Ovary (tissue), 3 donors: ENCODE data around the gene NANP.
"Not testable (repeated sequence)": the region's sequence is repeated elsewhere in the genome, so short reads cannot be mapped to it uniquely, and the experiment has no call there.

Source experiments
- EP300 ChIP-seq: sonication (generic); formaldehyde crosslinking; IDR thresholded peaks from one replicate; pipeline ENCODE4 v1.6.1; 2017; ENCODE audit warnings: antibody characterized with exemption
- TF ChIP-seq, protein P1 (sequence below), 3 donors: fragments of 450-650 bp in 2 of 3; fragments of 200-600 bp in 1 of 3; IDR thresholded peaks; one replicate each; pipeline versions ENCODE4 v1.5.1 to v1.8.0; 2016 to 2022; ENCODE audit warnings: antibody characterized with exemption in 3 of 3, mild to moderate bottlenecking in 1 of 3
- donor health status: DM: no; HTN: no; CAD: no.

DNA sequence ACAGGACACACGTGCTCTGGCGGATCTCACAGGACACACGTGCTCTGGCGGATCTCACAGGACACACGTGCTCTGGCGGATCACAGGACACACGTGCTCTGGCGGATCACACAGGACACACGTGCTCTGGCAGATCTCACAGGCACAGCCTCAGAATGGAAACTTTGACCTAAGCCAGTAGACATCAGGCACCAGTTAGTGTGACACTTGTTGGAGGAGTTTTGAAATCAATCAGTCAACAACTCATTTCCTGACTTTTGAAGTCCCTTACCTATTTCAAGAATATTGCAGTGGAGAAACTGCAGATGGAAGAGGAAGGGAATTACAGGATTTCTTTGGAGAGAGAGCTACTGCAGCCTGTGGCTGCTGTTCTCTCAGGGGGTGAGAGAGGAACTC is 20.9 kb downstream of the NANP start:
- TF ChIP-seq, protein P1, sequence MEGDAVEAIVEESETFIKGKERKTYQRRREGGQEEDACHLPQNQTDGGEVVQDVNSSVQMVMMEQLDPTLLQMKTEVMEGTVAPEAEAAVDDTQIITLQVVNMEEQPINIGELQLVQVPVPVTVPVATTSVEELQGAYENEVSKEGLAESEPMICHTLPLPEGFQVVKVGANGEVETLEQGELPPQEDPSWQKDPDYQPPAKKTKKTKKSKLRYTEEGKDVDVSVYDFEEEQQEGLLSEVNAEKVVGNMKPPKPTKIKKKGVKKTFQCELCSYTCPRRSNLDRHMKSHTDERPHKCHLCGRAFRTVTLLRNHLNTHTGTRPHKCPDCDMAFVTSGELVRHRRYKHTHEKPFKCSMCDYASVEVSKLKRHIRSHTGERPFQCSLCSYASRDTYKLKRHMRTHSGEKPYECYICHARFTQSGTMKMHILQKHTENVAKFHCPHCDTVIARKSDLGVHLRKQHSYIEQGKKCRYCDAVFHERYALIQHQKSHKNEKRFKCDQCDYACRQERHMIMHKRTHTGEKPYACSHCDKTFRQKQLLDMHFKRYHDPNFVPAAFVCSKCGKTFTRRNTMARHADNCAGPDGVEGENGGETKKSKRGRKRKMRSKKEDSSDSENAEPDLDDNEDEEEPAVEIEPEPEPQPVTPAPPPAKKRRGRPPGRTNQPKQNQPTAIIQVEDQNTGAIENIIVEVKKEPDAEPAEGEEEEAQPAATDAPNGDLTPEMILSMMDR (IDR thresholded peaks at IDR 0.05), result not testable (repeated sequence)
- not testable (repeated sequence) for TF ChIP-seq EP300
